GM13977 (cell line): ENCODE data around the gene ALDOB.

Source experiments
- DNase-seq: peaks from one replicate; pipeline ENCODE4 v3.0.0; 2012; ENCODE audit warnings: low spot score
- CTCF ChIP-seq: IDR thresholded peaks from 2 replicates; pipeline ENCODE4 v1.5.1; 2012; ENCODE audit warnings: mild to moderate bottlenecking, control low read depth; ENCODE audit not compliant: insufficient read depth; ENCODE audit errors: extremely low read depth, missing control alignments
- in situ Hi-C: fragments of 300-500 bp; cut with MboI; formaldehyde crosslinking; loops from one replicate; pipeline ENCODE4 v1.12.0; 2022; ENCODE audit warnings: low sequenced_read_pairs, low pct_unique_long_range_greater_than_20kb, mixed read lengths, inconsistent platforms; ENCODE audit not compliant: unreplicated experiment

The ALDOB gene

DNA sequence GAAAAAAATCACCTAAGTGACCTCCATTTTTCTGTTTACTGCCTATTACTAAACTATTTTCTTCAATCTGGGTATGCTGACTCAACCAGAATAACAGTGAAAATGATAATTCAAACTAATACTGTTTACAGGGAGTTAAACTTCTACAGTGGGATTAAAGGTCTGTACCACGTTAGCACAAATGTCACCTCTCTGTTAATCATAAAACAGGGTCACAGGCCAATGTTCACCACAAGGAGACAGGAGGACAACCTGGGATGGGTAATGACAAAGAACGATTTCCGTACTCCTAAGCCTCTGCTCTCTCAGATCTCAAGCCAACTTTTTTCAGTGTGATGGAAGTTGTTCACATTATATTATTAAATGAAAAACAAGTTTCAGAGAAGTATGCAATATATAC lies 2.3 kb downstream of the ALDOB start:
- in situ Hi-C loops, result no loop called here
- TF ChIP-seq CTCF, result no peak
- no peak for DNase-seq

DNA sequence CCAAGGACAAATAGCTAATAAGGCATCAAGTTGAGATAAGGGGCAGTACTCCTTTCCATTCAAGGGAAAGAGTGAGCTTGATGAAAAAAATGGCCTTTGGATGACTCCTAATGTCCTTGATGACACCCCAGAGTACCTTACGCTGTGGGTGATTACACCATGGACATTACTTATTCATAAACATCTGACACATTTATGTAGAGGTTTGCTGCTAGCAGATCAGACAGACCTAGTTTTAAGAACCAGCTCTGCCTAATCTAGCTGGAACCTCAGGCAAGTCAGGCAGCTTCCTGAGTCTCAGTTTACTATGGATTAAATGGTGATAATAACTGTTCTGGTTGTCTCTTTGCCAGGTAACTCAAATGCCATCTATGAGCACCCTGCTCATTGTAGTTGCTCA lies 2.8 kb downstream of the ALDOB start:
- no peak for DNase-seq
- in situ Hi-C loops, result no loop called here
- no peak for TF ChIP-seq CTCF

GRCh38 chr9:101432171-101432570 lies 3.4 kb downstream of the ALDOB start:
- DNase-seq, result no peak
- no peak for TF ChIP-seq CTCF
- in situ Hi-C loops, result no loop called here

- in situ Hi-C loops, result no loop called here
- TF ChIP-seq CTCF, result no peak
- no peak for DNase-seq
Observed at GRCh38 chr9:101429736-101430135, 5.8 kb downstream of the ALDOB start.

- DNase-seq, result no peak
- in situ Hi-C loops, result no loop called here
- no peak for TF ChIP-seq CTCF
Observed at GRCh38 chr9:101428909-101429308, 6.7 kb downstream of the ALDOB start.

DNA sequence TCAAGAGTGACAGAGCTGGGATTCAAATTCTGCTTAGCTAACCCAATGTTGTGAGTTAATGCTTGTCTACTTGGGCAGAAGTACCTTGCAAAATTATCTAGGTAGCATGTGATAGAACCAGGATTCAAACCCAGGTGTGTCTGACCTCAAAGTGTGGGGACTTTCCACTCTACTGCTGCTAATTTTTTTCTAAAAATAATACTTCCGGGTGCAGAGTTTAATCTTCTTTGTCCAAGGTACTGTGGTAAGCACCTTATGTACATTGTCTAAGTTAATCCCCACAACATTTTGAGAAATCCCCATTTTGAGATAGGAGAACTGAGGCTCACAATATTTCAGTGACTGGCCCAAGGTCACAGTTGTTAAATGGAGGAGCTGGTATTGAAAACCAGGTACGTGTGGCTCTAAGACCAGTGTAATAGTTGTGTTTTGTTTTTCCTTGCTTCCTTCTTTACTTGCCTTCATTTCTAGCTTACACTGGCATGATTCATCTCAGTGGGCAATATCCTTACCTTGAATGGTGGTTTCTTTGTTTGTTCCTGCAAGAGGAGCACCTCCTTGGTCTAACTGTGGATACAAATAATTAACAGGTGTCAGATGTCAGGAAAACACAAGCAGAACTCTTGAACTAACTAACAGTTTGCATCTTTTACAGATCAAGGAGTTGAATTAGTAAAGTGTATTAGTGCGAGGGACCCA lies 7.5 kb downstream of the ALDOB start:
- no peak for DNase-seq
- TF ChIP-seq CTCF, result no peak
- in situ Hi-C loops, result no loop called here
